GM12878 (cell line): ENCODE results near the gene TAF3. TPM values are rescaled to one million over a fixed set of nuclear protein-coding genes. Genes with fewer than 3 reads are reported as not detected.

Source experiments
- ATAC-seq: fragments of 200-7000 bp; cut with Tn5 transposase; 3 replicates; pipeline ENCODE4 v1.9.1; 2020; ENCODE audit warnings: mild to moderate bottlenecking, moderate library complexity
- BruUV-seq: library from RNA; stranded (reverse); fragments of 400-500 nt; replicated peaks from 2 replicates; lab custom pipeline; 2021; lab: Mats Ljungman, UMichigan
- CTCF ChIA-PET: fragments of 300-600 bp; sonication (Branson Sonifier 250); formaldehyde crosslinking; extraction: SDS; loops from one replicate; lab custom pipeline; 2021; ENCODE audit warnings: inconsistent platforms; lab: Yijun Ruan, JAX
- POLR2A ChIA-PET: fragments of 350-600 bp; formaldehyde crosslinking; extraction: SDS; loops from one replicate; lab custom pipeline; 2021; ENCODE audit warnings: inconsistent platforms; lab: Charles Lee
- RAD21 ChIA-PET: fragments of 300-600 bp; sonication (Branson Sonifier 250); formaldehyde crosslinking; loops from one replicate; lab custom pipeline; 2023; ENCODE audit warnings: antibody characterized with exemption; ENCODE audit not compliant: unreplicated experiment; lab: Charles Lee
- SMC1A ChIA-PET: fragments of 300-600 bp; sonication (Branson Sonifier 250); formaldehyde crosslinking; loops from one replicate; lab custom pipeline; 2023; ENCODE audit not compliant: unreplicated experiment, uncharacterized antibody; lab: Charles Lee
- DNase-seq: peaks from one replicate; pipeline ENCODE4 v3.0.0-alpha.2; 2011; ENCODE audit warnings: low read depth, low spot score
- FAIRE-seq: peaks from 3 replicates; lab custom pipeline; 2011; peaks lifted over from hg19 to GRCh38; lab: Jason Lieb, UNC
- H2AFZ ChIP-seq: 2 replicates; pipeline ENCODE4 v1.6.0; 2011; ENCODE audit warnings: low read depth, low read length, control low read depth; ENCODE audit not compliant: control insufficient read depth
- H3K27ac ChIP-seq: 2 replicates; pipeline ENCODE4 v1.5.1; 2011; ENCODE audit warnings: control low read depth; ENCODE audit not compliant: control insufficient read depth, insufficient read depth
- H3K27me3 ChIP-seq, 2 experiments: replicated peaks in 1 of 2; 2 replicates each; pipeline versions ENCODE4 v1.6.0 to v1.6.1; 2011; ENCODE audit warnings: low read length in 1 of 2; ENCODE audit not compliant: control insufficient read depth in 2 of 2, insufficient read depth in 2 of 2
- H3K36me3 ChIP-seq, 2 experiments: 2 replicates each; pipeline ENCODE4 v1.5.1; 2011; ENCODE audit warnings: low read length in 1 of 2; ENCODE audit not compliant: control insufficient read depth in 2 of 2, insufficient read depth in 2 of 2
- H3K4me1 ChIP-seq: 2 replicates; pipeline ENCODE4 v1.6.1; 2011; ENCODE audit warnings: mild to moderate bottlenecking, low read length, moderate library complexity, mixed read lengths; ENCODE audit not compliant: control insufficient read depth, insufficient read depth
- H3K4me2 ChIP-seq: 2 replicates; pipeline ENCODE4 v1.6.0; 2011; ENCODE audit warnings: control low read depth; ENCODE audit not compliant: control insufficient read depth, insufficient read depth
- H3K4me3 ChIP-seq: fragments of 200-600 bp; sonication (generic); 2 replicates; pipeline ENCODE4 v1.5.1; 2016
- H3K79me2 ChIP-seq: 2 replicates; pipeline ENCODE4 v1.6.0; 2011; ENCODE audit warnings: low read length; ENCODE audit not compliant: control insufficient read depth, insufficient read depth
- H3K9ac ChIP-seq: 2 replicates; pipeline ENCODE4 v1.8.0; 2011; ENCODE audit warnings: low read length, control low read depth, mixed read lengths; ENCODE audit not compliant: control insufficient read depth, insufficient read depth
- H3K9me3 ChIP-seq: replicated peaks from 3 replicates; pipeline ENCODE4 v1.5.1; 2011; ENCODE audit warnings: mild to moderate bottlenecking, low read length; ENCODE audit not compliant: control insufficient read depth, insufficient read depth
- H4K20me1 ChIP-seq: 2 replicates; pipeline ENCODE4 v1.6.0; 2011; ENCODE audit not compliant: control insufficient read depth, insufficient read depth
- BHLHE40 ChIP-seq, 2 experiments: fragments of 450-650 bp in 1 of 2; IDR thresholded peaks; 2 replicates each; pipeline ENCODE4 v1.6.1; 2011 to 2017; ENCODE audit warnings: low read depth in 2 of 2, borderline replicate concordance in 1 of 2, improper control_type of control experiment in 1 of 2, low read length in 1 of 2, mild to moderate bottlenecking in 1 of 2
- BRCA1 ChIP-seq: IDR thresholded peaks from 2 replicates; pipeline ENCODE4 v1.6.1; 2011; ENCODE audit warnings: low read depth, low read length, improper control_type of control experiment
- CBX3 ChIP-seq: fragments of 200-600 bp; sonication (generic); IDR thresholded peaks from 2 replicates; pipeline ENCODE4 v1.6.1; 2016; ENCODE audit warnings: low read depth, borderline replicate concordance
- CBX5 ChIP-seq: sonication (generic); IDR thresholded peaks from 2 replicates; pipeline ENCODE4 v1.6.1; 2016; ENCODE audit warnings: low read depth, moderate library complexity, mild to moderate bottlenecking, inconsistent platforms
- CREB1 ChIP-seq: IDR thresholded peaks from 2 replicates; pipeline ENCODE4 v1.6.1; 2012; ENCODE audit warnings: low read depth, mild to moderate bottlenecking, inconsistent platforms
- HDAC6 ChIP-seq: fragments of 200-600 bp; sonication (generic); IDR thresholded peaks from one replicate; pipeline ENCODE4 v1.8.0; 2017; ENCODE audit warnings: antibody characterized with exemption; ENCODE audit not compliant: unreplicated experiment
- JUNB ChIP-seq: IDR thresholded peaks from 2 replicates; pipeline ENCODE4 v1.6.1; 2016; ENCODE audit warnings: antibody characterized with exemption, mild to moderate bottlenecking
- KAT2A ChIP-seq: conservative IDR thresholded peaks from 2 replicates; pipeline ENCODE4 v1.6.1; 2011; ENCODE audit warnings: low read depth, low read length; ENCODE audit not compliant: control insufficient read depth
- MLLT1 ChIP-seq: fragments of 450-650 bp; IDR thresholded peaks from 2 replicates; pipeline ENCODE4 v1.6.1; 2016; ENCODE audit warnings: mild to moderate bottlenecking
- MTA2 ChIP-seq: fragments of 450-650 bp; IDR thresholded peaks from 2 replicates; pipeline ENCODE4 v1.6.1; 2016; ENCODE audit warnings: low read depth, mild to moderate bottlenecking, moderate library complexity
- MTA3 ChIP-seq: IDR thresholded peaks from 2 replicates; pipeline ENCODE4 v1.6.1; 2012; ENCODE audit warnings: low read length, inconsistent platforms, borderline replicate concordance
- NBN ChIP-seq: fragments of 450-650 bp; IDR thresholded peaks from 2 replicates; pipeline ENCODE4 v1.6.1; 2016
- PAX8 ChIP-seq: fragments of 450-650 bp; IDR thresholded peaks from 2 replicates; pipeline ENCODE4 v1.6.1; 2017; ENCODE audit warnings: mild to moderate bottlenecking, moderate library complexity
- PML ChIP-seq: IDR thresholded peaks from 2 replicates; pipeline ENCODE4 v1.6.1; 2012; ENCODE audit warnings: low read length, inconsistent platforms
- RAD51 ChIP-seq: fragments of 450-650 bp; IDR thresholded peaks from 2 replicates; pipeline ENCODE4 v1.6.1; 2016; ENCODE audit warnings: moderate library complexity, mild to moderate bottlenecking, inconsistent platforms
- SMC3 ChIP-seq: IDR thresholded peaks from 2 replicates; pipeline ENCODE4 v1.6.1; 2011; ENCODE audit warnings: low read length, improper control_type of control experiment, borderline replicate concordance
- TAF1 ChIP-seq: IDR thresholded peaks from 2 replicates; pipeline ENCODE4 v1.6.1; 2011; ENCODE audit warnings: mild to moderate bottlenecking, low read depth, low read length, borderline replicate concordance
- ZBTB11 ChIP-seq: fragments of 450-650 bp; formaldehyde crosslinking; IDR thresholded peaks from 2 replicates; pipeline ENCODE4 v1.5.0; 2022; ENCODE audit warnings: mild to moderate bottlenecking, missing genetic modification characterization
- WGBS: methylation state at CpG from one replicate; pipeline ENCODE4 v1.1.6; 2016; ENCODE audit warnings: low lambda C conversion rate; ENCODE audit not compliant: insufficient replicate concordance, insufficient coverage; ENCODE audit errors: missing lambda C conversion rate; 5-methylcytosine and 5-hydroxymethylcytosine counted together
- in situ Hi-C: fragments of 300-500 bp; cut with MboI; formaldehyde crosslinking; loops from 9 replicates; pipeline ENCODE4 v1.14.3; 2018; ENCODE audit warnings: mixed read lengths
- intact Hi-C: fragments of 100-400 bp; cut with micrococcal nuclease; formaldehyde crosslinking; loops from one replicate; pipeline ENCODE4 v1.14.2; 2022; ENCODE audit not compliant: unreplicated experiment
- polyA plus RNA-seq, 11 experiments: library from polyadenylated mRNA; depleted of rRNA in 4 of 11; unstranded in 6 of 11; stranded (reverse) in 5 of 11; fragments of >200 nt; fragmentation: Nextera tagmentation in 4 of 11; fragmentation: Illumina TruSeq in 1 of 11; extraction: Ambion mirVana in 4 of 11; extraction: Trizol in 1 of 11; gene quantifications; 1 replicate in 1 of 11; 2 replicates in 10 of 11; pipeline versions ENCODE4 v1.2.1 to v1.2.3, GENCODE V29; 2011 to 2016; ENCODE audit warnings: inconsistent platforms in 2 of 11, missing spikeins in 2 of 11, low read depth in 1 of 11
- total RNA-seq, 4 experiments: library from RNA; depleted of rRNA in 3 of 4; stranded (reverse); fragments of >200 nt in 3 of 4; fragmentation: Illumina TruSeq in 1 of 4; extraction: Trizol in 1 of 4; gene quantifications; 2 replicates each; pipeline versions ENCODE4 v1.2.1 to v1.2.3, GENCODE V29; 2013 to 2021

The TAF3 gene
- total and polyA plus RNA-seq, 10 of the 15 experiments (the other 5 are each of a cell fraction or from before 2014, with no cell fraction given): 2.0 to 10.1 (median 3.7) TPM

GRCh38 chr10:7937315-7937945, 119.1 kb downstream of the TAF3 start:
- in situ Hi-C loops: no loop called here
- TF ChIP-seq SMC3: no peak
- no peak for TF ChIP-seq CBX3
- no peak for TF ChIP-seq PML
- no peak for TF ChIP-seq ZBTB11 (CRISPR knock-in tag)
- TF ChIP-seq CBX5: no peak
- TF ChIP-seq NBN: no peak
- TF ChIP-seq BHLHE40 (IDR thresholded peaks at IDR 0.05; ENCODE audit: borderline replicate concordance in 1 of 2, low read depth in 2 of 2, low read length in 1 of 2): no peak
- no peak for TF ChIP-seq JUNB
- TF ChIP-seq MLLT1: no peak
- TF ChIP-seq KAT2A: no peak
- no peak for TF ChIP-seq TAF1
- TF ChIP-seq MTA3: no peak
- no peak for TF ChIP-seq HDAC6
- TF ChIP-seq MTA2: no peak
- no peak for TF ChIP-seq BRCA1
- no peak for TF ChIP-seq PAX8
- no peak for TF ChIP-seq CREB1
- TF ChIP-seq RAD51: no peak
- no peak for DNase-seq
- Histone ChIP-seq H2AFZ (no peak overlapping the region), H3K9ac (no peak overlapping the region), H4K20me1 (no peaks in the 10 kb centered on the region), H3K27ac (no peak overlapping the region), H3K9me3 (no peaks in the 10 kb centered on the region; the same call in 2 of the 3 replicates), H3K79me2 (no peaks in the 10 kb centered on the region), H3K4me3 (no peak overlapping the region), H3K4me2 (no peak overlapping the region), H3K4me1 (no peaks in the 10 kb centered on the region), H3K36me3 (no peaks in the 10 kb centered on the region), H3K27me3 (no peaks in the 10 kb centered on the region)
- ATAC-seq: no peak
- ChIA-PET POLR2A (no interaction called here), SMC1A (no interaction called here), RAD21 (no interaction called here), CTCF (no interaction called here)
- 96% methylated on average over 5 of the region's 5 CpGs for WGBS
- no TSS peak for BruUV-seq
- no peak for FAIRE-seq
- intact Hi-C loops: no loop called here
